Neural crest cell (in vitro differentiated cells): ENCODE measurements around the gene ZNF48. TPM values are rescaled to one million over a fixed set of nuclear protein-coding genes. Genes with fewer than 3 reads are reported as not detected.
A peak's percentile ranks its signal among the peaks of the same experiment; 100 is the strongest.

Source experiments
- DNase-seq: peaks from one replicate; pipeline ENCODE4 v3.0.0; 2021; ENCODE audit warnings: low read depth, mixed read lengths, low spot score
- H3K27ac Mint-ChIP-seq: one replicate; pipeline ENCODE4 v1.8.0; 2021; ENCODE audit warnings: mild to moderate bottlenecking, mixed read lengths; ENCODE audit not compliant: unreplicated experiment
- H3K27me3 Mint-ChIP-seq: 2 replicates; pipeline ENCODE4 v1.8.0; 2021; ENCODE audit warnings: low read depth, mild to moderate bottlenecking, mixed read lengths
- H3K36me3 Mint-ChIP-seq: 2 replicates; pipeline ENCODE4 v1.8.0; 2021; ENCODE audit warnings: low read depth, mild to moderate bottlenecking, mixed read lengths
- H3K4me1 Mint-ChIP-seq: 2 replicates; pipeline ENCODE4 v1.8.0; 2021; ENCODE audit warnings: mixed read lengths
- H3K4me3 Mint-ChIP-seq: one replicate; pipeline ENCODE4 v1.8.0; 2021; ENCODE audit warnings: mild to moderate bottlenecking, mixed read lengths
- H3K9me3 Mint-ChIP-seq: 2 replicates; pipeline ENCODE4 v1.8.0; 2021; ENCODE audit warnings: mixed read lengths
- total RNA-seq: library from RNA; stranded (reverse); gene quantifications from 2 replicates; pipeline ENCODE4 v1.2.1, GENCODE V29; 2021
- TF ChIP-seq, protein P1 (sequence below): fragments of 200-600 bp; sonication (generic); conservative IDR thresholded peaks from 2 replicates; pipeline ENCODE4 v1.5.0; 2021; ENCODE audit warnings: antibody characterized with exemption, mild to moderate bottlenecking

The ZNF48 gene
- total RNA-seq, 1 donor from 2014 or later = 60.9 TPM

DNA sequence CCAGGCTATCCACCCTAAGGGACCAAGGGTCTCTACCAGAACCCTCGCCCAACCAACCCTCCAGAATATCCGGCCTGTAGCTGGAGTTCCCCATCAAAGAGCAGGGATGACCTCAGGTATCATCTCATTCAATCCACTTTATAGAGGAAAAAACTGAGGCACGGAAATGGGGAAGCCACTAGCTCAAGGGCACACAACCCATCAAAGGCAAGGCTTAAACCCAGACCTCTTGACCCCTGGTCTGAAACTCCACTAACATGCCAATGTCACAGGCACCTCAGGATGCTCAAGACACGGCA is 26.5 kb upstream of the ZNF48 start:
- Mint-ChIP-seq H3K4me3 (peak overlapping the region; percentile 93), H3K4me1 (peaks cover 55% of the 10 kb centered on the region), H3K27ac (no peak overlapping the region), H3K27me3 (no peaks in the 10 kb centered on the region), H3K36me3 (no peaks in the 10 kb centered on the region), H3K9me3 (no peaks in the 10 kb centered on the region)
- TF ChIP-seq, protein P1, sequence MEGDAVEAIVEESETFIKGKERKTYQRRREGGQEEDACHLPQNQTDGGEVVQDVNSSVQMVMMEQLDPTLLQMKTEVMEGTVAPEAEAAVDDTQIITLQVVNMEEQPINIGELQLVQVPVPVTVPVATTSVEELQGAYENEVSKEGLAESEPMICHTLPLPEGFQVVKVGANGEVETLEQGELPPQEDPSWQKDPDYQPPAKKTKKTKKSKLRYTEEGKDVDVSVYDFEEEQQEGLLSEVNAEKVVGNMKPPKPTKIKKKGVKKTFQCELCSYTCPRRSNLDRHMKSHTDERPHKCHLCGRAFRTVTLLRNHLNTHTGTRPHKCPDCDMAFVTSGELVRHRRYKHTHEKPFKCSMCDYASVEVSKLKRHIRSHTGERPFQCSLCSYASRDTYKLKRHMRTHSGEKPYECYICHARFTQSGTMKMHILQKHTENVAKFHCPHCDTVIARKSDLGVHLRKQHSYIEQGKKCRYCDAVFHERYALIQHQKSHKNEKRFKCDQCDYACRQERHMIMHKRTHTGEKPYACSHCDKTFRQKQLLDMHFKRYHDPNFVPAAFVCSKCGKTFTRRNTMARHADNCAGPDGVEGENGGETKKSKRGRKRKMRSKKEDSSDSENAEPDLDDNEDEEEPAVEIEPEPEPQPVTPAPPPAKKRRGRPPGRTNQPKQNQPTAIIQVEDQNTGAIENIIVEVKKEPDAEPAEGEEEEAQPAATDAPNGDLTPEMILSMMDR = no peak
- no peak for DNase-seq

DNA sequence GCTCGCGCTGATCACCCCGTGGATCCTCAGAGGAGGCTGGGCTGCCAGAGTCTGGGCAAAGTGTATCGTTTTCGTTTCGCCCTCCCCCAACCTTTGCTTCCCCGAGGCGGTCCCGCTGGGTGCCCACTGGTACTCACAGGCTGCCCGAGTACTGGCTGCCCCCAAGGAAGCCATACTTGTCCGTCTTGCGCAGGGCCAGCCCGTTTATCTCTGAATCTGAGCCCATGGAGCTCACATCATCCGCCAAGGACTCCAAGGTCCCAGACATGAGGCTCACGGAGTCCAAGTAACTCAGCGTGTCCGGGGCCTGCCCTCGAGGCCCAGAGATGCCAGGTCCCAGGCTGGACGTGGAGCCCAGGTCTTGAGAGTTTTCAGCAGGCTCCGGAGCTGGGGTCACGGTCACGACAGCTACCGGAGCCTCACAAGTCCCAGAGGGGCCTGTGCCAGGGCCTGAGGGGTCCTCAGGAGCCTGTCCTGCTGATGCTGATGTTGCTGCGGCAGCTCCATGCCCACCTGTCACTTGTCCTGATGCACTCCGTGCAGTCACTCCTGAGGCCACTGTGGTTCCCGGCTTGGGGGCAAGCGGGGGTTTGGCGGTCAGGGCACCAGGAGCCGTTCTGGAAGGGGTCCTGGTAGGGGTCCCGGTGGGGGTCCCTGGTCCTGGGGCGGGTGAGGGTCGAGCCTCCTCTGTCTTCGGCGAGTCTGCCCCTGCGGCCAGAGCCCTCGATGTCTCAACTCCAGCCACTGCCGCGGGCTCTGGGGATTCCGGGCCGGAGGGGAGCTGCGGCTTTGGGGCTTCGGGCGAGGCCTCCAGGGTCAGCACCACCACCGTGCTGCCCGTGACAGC is 25.9 kb upstream of the ZNF48 start:
- no peaks in the 10 kb centered on the region for H3K27me3 Mint-ChIP-seq
- peaks cover 55% of the 10 kb centered on the region for H3K4me1 Mint-ChIP-seq
- peak; percentile 26 for DNase-seq
- peak overlapping the region; percentile 93 for H3K4me3 Mint-ChIP-seq
- TF ChIP-seq, protein P1 = no peak
- H3K9me3 Mint-ChIP-seq = no peaks in the 10 kb centered on the region
- no peak overlapping the region for H3K27ac Mint-ChIP-seq
- no peaks in the 10 kb centered on the region for H3K36me3 Mint-ChIP-seq

DNA sequence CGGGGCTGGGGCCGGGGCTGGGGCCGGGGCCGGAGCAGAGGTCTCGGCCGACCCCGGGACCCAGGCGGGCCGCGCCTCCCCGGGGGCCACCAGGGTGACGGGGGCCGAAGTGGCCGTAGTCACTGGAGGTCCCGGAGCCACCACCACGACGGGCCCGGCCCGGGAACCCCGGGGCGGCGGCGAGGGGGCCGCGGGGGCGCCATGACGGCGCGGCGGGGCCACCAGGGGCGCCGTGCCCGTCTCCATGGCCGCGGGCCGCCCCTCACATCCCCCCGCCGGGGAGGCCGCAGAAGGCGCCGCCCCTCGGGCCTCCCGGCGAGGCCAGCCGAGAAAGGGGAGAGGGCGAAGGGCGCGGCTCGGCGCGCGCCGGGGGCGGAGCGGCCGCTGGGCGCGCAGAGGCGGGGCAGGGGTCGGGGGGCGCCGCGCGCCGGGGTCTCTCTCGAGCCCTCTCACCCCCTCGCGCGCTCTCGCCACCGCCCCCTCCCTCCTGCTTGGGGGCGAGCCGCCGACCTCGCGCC is 25.2 kb upstream of the ZNF48 start:
- DNase-seq = no peak
- no peaks in the 10 kb centered on the region for H3K9me3 Mint-ChIP-seq
- H3K27me3 Mint-ChIP-seq = no peaks in the 10 kb centered on the region
- peak overlapping the region; percentile 89 for H3K4me3 Mint-ChIP-seq
- no peak overlapping the region for H3K27ac Mint-ChIP-seq
- TF ChIP-seq, protein P1 = peak; percentile 38
- H3K4me1 Mint-ChIP-seq = peaks cover 55% of the 10 kb centered on the region
- H3K36me3 Mint-ChIP-seq = no peaks in the 10 kb centered on the region

DNA sequence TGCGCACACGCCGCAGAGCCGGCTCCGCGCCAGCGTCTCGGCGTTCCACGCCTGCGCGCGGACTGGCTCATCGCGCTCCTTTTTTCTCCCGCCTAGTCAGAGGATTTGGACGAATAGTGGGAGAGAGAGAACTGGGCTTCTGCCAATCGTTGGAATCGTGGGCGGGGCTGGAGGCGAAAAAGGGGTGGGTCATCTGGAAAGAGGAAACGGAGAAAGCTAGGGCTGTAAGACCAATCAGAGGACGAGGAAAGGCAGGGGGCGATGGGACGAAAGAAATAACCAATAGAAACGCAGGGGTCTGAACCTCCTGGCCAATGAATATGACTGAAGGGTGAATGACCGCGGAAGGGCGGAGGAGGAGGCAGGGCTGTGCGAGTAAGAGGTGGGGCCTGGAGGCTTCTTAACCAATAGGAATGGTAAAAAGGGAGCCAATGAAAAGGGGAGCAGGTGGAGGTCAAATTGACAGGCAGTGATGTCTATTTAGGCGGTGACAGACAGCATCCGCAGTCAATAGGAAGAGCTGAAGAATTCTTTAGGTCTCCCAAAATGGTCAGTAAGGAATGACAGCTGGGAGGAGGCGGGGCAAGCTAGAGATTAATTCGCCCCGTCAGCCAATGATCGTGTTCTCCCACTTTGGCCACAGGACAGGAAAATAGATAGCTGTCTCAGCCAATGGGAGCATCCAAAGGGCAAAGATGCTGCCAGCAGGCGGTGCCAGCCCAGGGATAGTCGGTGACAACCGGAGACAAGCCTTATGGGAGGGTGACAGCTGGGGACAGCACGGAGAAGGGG is 24.6 kb upstream of the ZNF48 start, which contains the start of gene TBC1D10B:
Gene TBC1D10B (minus strand): TSS at position 39 of the 792 bp plus-strand sequence. CDS start 311 bp downstream, outside the sequence.
- no peaks in the 10 kb centered on the region for H3K36me3 Mint-ChIP-seq
- H3K4me1 Mint-ChIP-seq = peaks cover 50% of the 10 kb centered on the region
- peak; percentile 97 for DNase-seq

DNA sequence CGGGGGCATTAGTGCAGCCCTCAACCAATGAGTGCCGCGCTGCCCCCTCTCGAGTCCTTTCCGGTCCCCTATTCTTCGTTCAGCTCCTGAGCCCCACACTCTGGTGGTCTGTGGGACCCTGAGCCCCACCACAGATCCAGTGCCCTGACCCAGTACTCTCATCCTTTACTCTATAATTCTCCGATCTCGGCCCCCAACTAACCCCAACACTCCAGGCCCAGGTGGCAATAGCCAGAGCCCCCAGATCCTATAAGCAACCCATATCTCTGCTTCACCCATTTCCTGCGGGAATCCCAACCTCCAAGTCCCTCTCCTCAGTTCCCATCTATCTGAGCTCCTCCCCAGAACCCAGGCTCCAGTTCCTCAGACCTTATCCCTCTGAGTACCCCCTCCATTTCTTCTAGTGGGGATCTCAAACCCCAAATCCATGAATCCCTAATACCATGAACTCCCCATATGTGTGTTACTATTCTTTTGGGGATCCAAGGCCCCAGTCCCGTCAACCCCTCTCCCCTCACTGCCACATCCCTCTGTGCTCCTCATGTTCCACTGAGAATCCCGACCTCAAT is 23.9 kb upstream of the ZNF48 start:
- peak overlapping the region; percentile 89 for H3K27ac Mint-ChIP-seq

More for the DNA sequence above, 24.6 kb upstream of the ZNF48 start, which contains the start of gene TBC1D10B:
- H3K27me3 Mint-ChIP-seq = no peaks in the 10 kb centered on the region
- peak within 1 kb of the TSS; percentile 93 for H3K4me3 Mint-ChIP-seq
- no peaks in the 10 kb centered on the region for H3K9me3 Mint-ChIP-seq
- peak within 1 kb of the TSS; percentile 89 for H3K27ac Mint-ChIP-seq
- TF ChIP-seq, protein P1 = peak; percentile 46

More for the DNA sequence above, 23.9 kb upstream of the ZNF48 start:
- no peaks in the 10 kb centered on the region for H3K36me3 Mint-ChIP-seq
- H3K9me3 Mint-ChIP-seq = no peaks in the 10 kb centered on the region
- H3K4me3 Mint-ChIP-seq = peak overlapping the region; percentile 89
- peaks cover 48% of the 10 kb centered on the region for H3K4me1 Mint-ChIP-seq
- TF ChIP-seq, protein P1 = peak; percentile 8
- no peaks in the 10 kb centered on the region for H3K27me3 Mint-ChIP-seq
- DNase-seq = no peak
